PC-9 (cell line): ENCODE results near the gene MAP4K4. TPM values are rescaled to one million over a fixed set of nuclear protein-coding genes. Genes with fewer than 3 reads are reported as not detected.

Experiments
- BruUV-seq: library from RNA; stranded (reverse); fragments of 400-500 nt; replicated peaks from 2 replicates; lab custom pipeline; 2021; lab: Mats Ljungman, UMichigan
- CTCF ChIA-PET: fragments of 300-600 bp; sonication (Branson Sonifier 250); formaldehyde crosslinking; loops from one replicate; lab custom pipeline; 2022; ENCODE audit warnings: antibody characterized with exemption; lab: Charles Lee
- POLR2A ChIA-PET: fragments of 300-600 bp; sonication (Branson Sonifier 250); formaldehyde crosslinking; loops from one replicate; lab custom pipeline; 2022; ENCODE audit warnings: antibody characterized with exemption; ENCODE audit not compliant: unreplicated experiment; lab: Charles Lee
- DNase-seq, 2 experiments: peaks; one replicate each; pipeline versions ENCODE4 v3.0.0 to v3.0.0-alpha.2; 2015 to 2022; ENCODE audit warnings: mixed read lengths in 1 of 2
- H2AFZ ChIP-seq: fragments of 200-600 bp; sonication (generic); 2 replicates; pipeline ENCODE4 v1.8.1; 2017; ENCODE audit warnings: antibody characterized with exemption
- H3F3A ChIP-seq: fragments of 200-600 bp; sonication (generic); 2 replicates; pipeline ENCODE4 v1.8.1; 2017; ENCODE audit warnings: antibody characterized with exemption, mild to moderate bottlenecking, low read depth; ENCODE audit not compliant: insufficient read depth
- H3K27ac ChIP-seq: fragments of 200-600 bp; sonication (generic); 2 replicates; pipeline ENCODE4 v1.6.1; 2016; ENCODE audit warnings: mixed run types
- H3K27me3 ChIP-seq: fragments of 200-600 bp; sonication (generic); 2 replicates; pipeline ENCODE4 v1.6.1; 2016; ENCODE audit warnings: low read depth, mixed run types; ENCODE audit not compliant: insufficient read depth
- H3K36me3 ChIP-seq: fragments of 200-600 bp; sonication (generic); 2 replicates; pipeline ENCODE4 v1.6.1; 2016; ENCODE audit warnings: low read depth, mixed run types
- H3K4me1 ChIP-seq: fragments of 200-600 bp; sonication (generic); replicated peaks from 2 replicates; pipeline ENCODE4 v1.6.1; 2016; ENCODE audit warnings: mixed run types; ENCODE audit not compliant: insufficient read depth
- H3K4me2 ChIP-seq: fragments of 200-600 bp; sonication (generic); 2 replicates; pipeline ENCODE4 v1.6.1; 2017; ENCODE audit warnings: mixed run types
- H3K4me3 ChIP-seq: fragments of 200-600 bp; sonication (generic); 2 replicates; pipeline ENCODE4 v1.6.1; 2016; ENCODE audit warnings: mixed run types
- H3K79me2 ChIP-seq: fragments of 200-600 bp; sonication (generic); 2 replicates; pipeline ENCODE4 v1.6.1; 2017; ENCODE audit warnings: low read depth, mixed run types
- H3K9me2 ChIP-seq: fragments of 200-600 bp; sonication (generic); 2 replicates; pipeline ENCODE4 v1.8.1; 2017; ENCODE audit warnings: mild to moderate bottlenecking; ENCODE audit not compliant: insufficient read depth
- H3K9me3 ChIP-seq: fragments of 200-600 bp; sonication (generic); 2 replicates; pipeline ENCODE4 v1.8.1; 2016; ENCODE audit warnings: low read depth; ENCODE audit not compliant: insufficient read depth
- H4K20me1 ChIP-seq: fragments of 200-600 bp; sonication (generic); 2 replicates; pipeline ENCODE4 v1.8.1; 2017; ENCODE audit not compliant: insufficient read depth
- EZH2 ChIP-seq: fragments of 200-600 bp; sonication (generic); IDR thresholded peaks from 2 replicates; pipeline ENCODE4 v1.8.0; 2017; ENCODE audit warnings: antibody characterized with exemption, low read depth
- intact Hi-C: fragments of 100-400 bp; cut with micrococcal nuclease; formaldehyde crosslinking; loops from one replicate; pipeline ENCODE4 v1.10.0; 2022; ENCODE audit not compliant: unreplicated experiment
- total RNA-seq: library from RNA; stranded (reverse); gene quantifications from 2 replicates; pipeline ENCODE4 v1.2.3, GENCODE V29; 2021
- TF ChIP-seq, protein P1 (sequence below): fragments of 200-600 bp; sonication (generic); conservative IDR thresholded peaks from 2 replicates; pipeline ENCODE4 v1.6.1; 2017; ENCODE audit warnings: mixed run types, antibody characterized with exemption, mild to moderate bottlenecking, moderate library complexity

MAP4K4 gene
- total RNA-seq, 1 experiment from 2014 or later: 129 TPM

GRCh38 chr2:101858910-101859309 is 161.4 kb downstream of the MAP4K4 start:
- POLR2A ChIA-PET: no interaction called here
- Histone ChIP-seq H3K9me2 (no peaks in the 10 kb centered on the region), H3K27ac (peak overlapping the region; percentile 82), H3K36me3 (peaks cover 76% of the 10 kb centered on the region), H2AFZ (no peak overlapping the region), H3K4me2 (peak overlapping the region; percentile 69), H3K27me3 (no peaks in the 10 kb centered on the region), H4K20me1 (0 out of 2 replicates have a peak, but pooled peaks cover 11% of the 10 kb centered on the region), H3K4me1 (peaks cover 43% of the 10 kb centered on the region), H3K4me3 (peak overlapping the region; percentile 7; the same call in 1 of the 2 replicates), H3K9me3 (no peaks in the 10 kb centered on the region), H3F3A (peaks cover 56% of the 10 kb centered on the region), H3K79me2 (peaks cover 58% of the 10 kb centered on the region)
- DNase-seq: no peak
- no TSS peak for BruUV-seq
- CTCF ChIA-PET: interaction anchor here (0.6 kb wide), 1 partner anchor 641 kb away, joined by 3 read pairs; no protein-coding TSS in a partner anchor
- intact Hi-C loops: no loop called here
- TF ChIP-seq, protein P1, sequence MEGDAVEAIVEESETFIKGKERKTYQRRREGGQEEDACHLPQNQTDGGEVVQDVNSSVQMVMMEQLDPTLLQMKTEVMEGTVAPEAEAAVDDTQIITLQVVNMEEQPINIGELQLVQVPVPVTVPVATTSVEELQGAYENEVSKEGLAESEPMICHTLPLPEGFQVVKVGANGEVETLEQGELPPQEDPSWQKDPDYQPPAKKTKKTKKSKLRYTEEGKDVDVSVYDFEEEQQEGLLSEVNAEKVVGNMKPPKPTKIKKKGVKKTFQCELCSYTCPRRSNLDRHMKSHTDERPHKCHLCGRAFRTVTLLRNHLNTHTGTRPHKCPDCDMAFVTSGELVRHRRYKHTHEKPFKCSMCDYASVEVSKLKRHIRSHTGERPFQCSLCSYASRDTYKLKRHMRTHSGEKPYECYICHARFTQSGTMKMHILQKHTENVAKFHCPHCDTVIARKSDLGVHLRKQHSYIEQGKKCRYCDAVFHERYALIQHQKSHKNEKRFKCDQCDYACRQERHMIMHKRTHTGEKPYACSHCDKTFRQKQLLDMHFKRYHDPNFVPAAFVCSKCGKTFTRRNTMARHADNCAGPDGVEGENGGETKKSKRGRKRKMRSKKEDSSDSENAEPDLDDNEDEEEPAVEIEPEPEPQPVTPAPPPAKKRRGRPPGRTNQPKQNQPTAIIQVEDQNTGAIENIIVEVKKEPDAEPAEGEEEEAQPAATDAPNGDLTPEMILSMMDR: no peak

GRCh38 chr2:101859604-101860003 is 162.1 kb downstream of the MAP4K4 start:
- no peak overlapping the region for H3K4me3 ChIP-seq
- peaks cover 61% of the 10 kb centered on the region for H3F3A ChIP-seq
- CTCF ChIA-PET: interaction anchor here (0.6 kb wide), 1 partner anchor 642 kb away, joined by 3 read pairs; no protein-coding TSS in a partner anchor
- H3K9me2 ChIP-seq: no peaks in the 10 kb centered on the region
- no peaks in the 10 kb centered on the region for H3K9me3 ChIP-seq
- POLR2A ChIA-PET: no interaction called here
- DNase-seq: no peak
- TF ChIP-seq, protein P1: no peak
- no peak for TF ChIP-seq EZH2
- no peak overlapping the region for H3K4me2 ChIP-seq
- peaks cover 74% of the 10 kb centered on the region for H3K36me3 ChIP-seq
- H2AFZ ChIP-seq: no peak overlapping the region
- BruUV-seq: no TSS peak
- H3K27me3 ChIP-seq: no peaks in the 10 kb centered on the region
- 0 out of 2 replicates have a peak, but pooled peaks cover 11% of the 10 kb centered on the region for H4K20me1 ChIP-seq
- H3K27ac ChIP-seq: no peak overlapping the region
- H3K4me1 ChIP-seq: peaks cover 43% of the 10 kb centered on the region
- intact Hi-C loops: no loop called here
- H3K79me2 ChIP-seq: peaks cover 58% of the 10 kb centered on the region

DNA sequence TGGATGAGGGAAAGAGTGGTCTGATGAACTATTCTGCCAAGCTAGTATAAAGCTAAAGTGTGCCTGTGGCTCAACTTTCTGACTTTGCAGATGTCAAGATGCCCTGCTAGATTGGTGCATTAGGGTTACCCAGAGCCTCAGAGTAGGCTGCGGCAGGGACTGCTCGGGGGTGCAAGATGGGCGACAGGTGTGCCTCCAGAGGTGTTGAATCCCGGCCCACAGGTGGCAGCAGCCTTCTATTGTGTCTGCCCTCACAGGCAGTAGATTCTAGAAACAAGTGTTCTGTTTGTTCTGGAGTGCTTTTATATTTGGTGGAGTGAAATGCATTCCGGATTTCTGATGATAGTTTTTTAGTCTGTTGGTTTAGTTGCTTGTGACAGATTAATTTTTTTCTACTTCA is 162.7 kb downstream of the MAP4K4 start:
- Histone ChIP-seq H3K27ac (no peak overlapping the region), H3K27me3 (no peaks in the 10 kb centered on the region), H3K4me1 (peaks cover 40% of the 10 kb centered on the region), H4K20me1 (0 out of 2 replicates have a peak, but pooled peaks cover 11% of the 10 kb centered on the region), H3K9me3 (no peaks in the 10 kb centered on the region), H3K9me2 (no peaks in the 10 kb centered on the region), H3K4me2 (no peak overlapping the region), H3K79me2 (peaks cover 54% of the 10 kb centered on the region), H2AFZ (no peak overlapping the region), H3K36me3 (peaks cover 74% of the 10 kb centered on the region), H3K4me3 (no peak overlapping the region), H3F3A (peaks cover 61% of the 10 kb centered on the region)
- BruUV-seq: no TSS peak
- ChIA-PET CTCF (no interaction called here), POLR2A (no interaction called here)
- TF ChIP-seq, protein P1: no peak
- no peak for TF ChIP-seq EZH2
- no peak for DNase-seq
- intact Hi-C loops: no loop called here
